Eye (tissue), 1 donor: Measurements from ENCODE around the gene NRXN3.
A peak's percentile ranks its signal among the peaks of the same experiment; 100 is the strongest.
"Not testable (repeated sequence)": the region's sequence is repeated elsewhere in the genome, so short reads cannot be mapped to it uniquely, and the experiment has no call there.

Experiments used
- DNase-seq: peaks from one replicate; pipeline ENCODE4 v3.0.0-alpha.2; 2015

Gene NRXN3

DNA sequence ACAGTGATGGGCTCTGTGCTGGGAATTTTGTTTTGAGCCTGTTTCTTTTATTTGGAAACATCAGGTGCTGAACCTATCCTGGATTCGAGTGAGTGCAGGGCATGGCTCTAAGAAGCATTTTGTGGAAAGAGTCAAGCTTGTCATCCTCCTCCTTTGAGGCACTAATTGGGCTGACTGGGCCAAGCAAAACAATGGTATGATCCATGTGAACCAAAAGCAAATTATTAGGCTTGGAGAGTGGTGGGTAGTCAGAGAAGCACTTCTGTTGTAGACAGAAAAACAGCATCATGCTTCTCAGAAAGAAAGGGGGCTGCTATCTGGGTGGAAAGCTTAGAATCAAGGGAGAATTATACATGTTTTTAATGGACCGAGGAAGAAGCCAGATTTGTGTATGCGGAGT, 1559.6 kb downstream of the NRXN3 start:
- DNase-seq = peak; percentile 66

DNA sequence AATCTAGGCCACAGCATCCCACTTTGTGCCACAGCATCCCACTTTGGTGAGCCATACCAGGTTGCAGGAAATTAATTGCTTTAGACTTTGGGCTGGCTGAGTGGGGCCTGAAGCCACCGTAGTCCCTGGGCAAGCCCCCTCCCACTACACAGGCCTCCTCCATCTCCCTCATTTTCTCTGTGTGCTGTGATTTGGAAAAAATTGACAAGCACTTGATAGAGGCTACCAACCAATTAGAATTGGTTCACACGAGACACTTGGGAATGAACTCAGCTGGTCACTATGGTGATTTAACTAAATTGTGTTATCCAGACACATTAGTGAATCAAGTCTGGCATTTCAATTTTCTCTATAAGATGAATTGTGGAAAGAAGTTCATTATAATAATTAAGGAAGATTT, 1560.0 kb downstream of the NRXN3 start:
- DNase-seq = peak; percentile 87

DNA sequence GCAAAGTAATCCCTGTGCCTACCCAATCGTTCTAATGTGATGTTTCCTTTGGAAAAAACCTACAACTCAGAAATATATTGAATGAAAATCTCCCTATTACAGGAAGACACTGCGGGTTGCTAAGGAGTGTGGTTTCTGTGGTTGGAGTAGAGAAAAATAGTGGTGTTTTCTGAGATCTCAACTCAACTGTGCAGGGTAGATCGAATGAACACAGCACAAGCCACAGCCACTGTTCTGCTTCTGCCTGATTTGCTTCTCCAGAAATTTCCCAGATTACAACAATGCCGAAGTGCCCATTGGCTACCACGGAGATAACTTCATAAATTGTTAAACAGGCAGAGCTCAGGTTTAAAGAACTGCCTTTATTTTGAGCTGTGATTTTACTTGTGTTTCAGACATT, 1560.8 kb downstream of the NRXN3 start:
- DNase-seq = peak; percentile 66

DNA sequence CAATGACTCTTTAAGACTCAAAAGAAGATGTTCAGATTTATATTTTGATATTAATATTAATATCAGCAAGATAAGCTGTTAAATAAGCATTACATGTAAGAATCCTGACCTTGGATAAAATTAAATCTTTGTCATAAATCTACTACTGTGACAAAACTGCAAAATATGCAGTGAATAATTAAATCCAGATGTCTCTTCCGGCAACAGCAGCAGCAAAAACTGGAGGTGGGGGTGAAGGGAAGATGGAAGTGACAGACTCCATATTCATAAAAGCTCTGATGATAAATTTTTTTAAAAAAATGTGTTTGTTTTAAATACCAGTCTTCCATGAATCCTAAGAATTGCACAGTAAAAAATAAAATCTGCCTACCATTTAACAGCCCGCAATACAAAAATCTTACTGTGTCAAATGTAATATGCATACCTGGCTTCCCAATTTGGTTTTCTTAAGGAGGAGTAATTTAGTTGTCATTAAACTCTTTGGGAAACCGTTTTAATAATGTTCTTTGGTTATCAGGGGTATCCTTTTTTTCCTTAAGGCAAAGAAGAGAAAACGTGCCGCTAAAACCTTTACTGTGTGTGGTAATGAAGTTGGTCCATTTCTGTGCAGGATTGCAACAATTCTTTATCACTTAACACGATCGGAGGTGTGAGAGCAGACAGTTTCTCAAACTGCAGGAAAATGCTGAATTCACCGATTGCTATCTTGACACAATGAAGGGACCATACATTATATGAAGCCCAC, 1562.9 kb downstream of the NRXN3 start:
- DNase-seq = no peak

DNA sequence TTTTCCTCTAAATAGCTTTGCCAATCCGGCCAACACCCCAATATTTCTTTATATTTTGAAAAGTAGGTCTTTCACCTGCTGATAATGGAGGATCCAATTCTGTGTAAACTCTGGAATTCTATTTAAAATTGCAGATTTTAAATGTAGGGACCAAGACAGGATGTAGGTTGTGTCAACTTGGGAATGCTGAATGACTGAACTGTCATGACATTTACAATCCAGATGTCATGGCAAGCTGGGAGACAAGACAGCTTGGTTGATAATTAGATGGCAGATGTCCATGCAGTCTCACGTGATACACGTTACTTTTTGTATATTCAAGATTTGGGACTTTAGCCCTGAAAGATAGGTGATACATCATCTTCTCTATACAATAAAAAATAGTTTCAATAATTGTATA, 1564.0 kb downstream of the NRXN3 start:
- no peak for DNase-seq

DNA sequence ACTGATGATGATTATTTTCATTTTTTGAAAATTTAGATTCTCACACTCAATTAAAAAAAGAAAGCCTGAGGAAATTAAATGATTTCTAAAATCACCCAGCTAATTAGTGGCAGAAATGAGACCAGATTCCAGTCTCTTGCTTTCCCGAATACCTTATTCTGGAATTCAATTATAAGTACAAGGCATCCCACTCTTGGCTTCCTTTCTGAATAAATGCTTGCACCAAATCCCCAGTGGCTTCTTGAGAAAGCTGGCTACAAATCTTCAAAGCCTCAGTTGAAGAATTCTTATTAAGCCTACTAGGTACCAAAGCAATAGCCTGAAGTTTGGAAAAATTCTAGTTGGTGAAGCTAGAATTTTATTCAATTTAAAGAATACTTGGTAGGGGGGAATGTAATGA, 1564.5 kb downstream of the NRXN3 start:
- DNase-seq = no peak

DNA sequence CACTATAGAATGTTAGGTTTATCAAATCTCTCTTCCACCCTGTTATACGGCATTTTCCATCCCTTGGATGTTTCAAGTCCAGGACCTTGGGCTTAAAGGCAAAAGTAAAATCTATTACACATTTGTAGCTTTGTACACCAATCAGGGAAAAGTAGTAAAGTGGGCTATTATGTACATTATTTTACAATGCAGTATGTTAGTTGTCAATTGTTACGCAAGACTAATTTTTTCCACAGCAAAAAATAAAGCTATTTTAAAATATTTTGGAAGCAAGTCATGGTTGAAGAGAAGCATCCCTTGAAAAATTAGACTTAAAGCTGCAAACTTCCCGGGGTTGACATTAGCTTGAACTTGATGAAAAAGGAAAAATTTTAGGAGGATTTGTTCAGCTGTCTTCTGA, 1564.9 kb downstream of the NRXN3 start:
- DNase-seq = no peak

DNA sequence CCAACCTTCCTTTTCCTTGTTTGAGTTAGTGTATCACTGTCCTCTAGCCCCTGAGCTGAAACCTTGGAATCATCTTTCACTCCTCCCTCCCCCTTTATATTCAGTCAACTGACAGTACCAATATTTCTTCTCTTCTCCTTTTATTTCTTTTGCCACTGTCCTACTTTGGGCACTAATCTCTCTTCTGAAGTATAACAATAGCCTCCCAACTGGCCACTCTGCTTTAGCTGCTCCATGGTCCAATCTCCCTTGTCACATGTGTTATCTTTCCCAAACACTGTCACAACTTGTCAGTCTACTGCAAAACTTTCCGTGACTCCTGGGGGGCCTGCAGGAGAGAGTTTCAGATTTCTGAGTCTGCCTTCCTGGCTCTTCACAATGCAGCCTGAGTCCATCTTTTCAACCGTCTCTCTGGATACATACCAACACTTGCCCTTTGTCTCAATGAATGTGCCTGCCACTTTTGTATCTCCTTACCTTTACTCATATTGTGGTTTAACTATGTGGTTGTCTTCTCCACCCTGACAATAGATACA, 1570.0 kb downstream of the NRXN3 start:
- peak; percentile 70 for DNase-seq

DNA sequence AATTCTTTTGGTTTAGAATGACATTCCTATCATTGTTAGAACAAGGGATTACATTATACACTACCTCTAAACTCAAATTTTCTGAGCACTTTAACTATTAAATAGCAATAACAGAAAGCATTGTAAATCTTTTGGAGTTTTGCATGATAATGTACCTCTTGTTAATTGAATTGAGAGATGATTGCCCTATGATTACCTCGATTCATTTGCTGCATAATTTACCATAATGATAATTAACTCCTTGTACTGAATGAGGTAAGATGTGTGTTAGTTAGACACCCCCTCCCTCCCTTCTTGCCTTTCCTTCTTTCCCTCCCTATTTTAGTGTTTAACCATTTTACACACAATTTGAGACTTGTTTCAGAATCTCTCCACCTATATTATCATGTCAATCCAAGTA, 1572.0 kb downstream of the NRXN3 start:
- no peak for DNase-seq

DNA sequence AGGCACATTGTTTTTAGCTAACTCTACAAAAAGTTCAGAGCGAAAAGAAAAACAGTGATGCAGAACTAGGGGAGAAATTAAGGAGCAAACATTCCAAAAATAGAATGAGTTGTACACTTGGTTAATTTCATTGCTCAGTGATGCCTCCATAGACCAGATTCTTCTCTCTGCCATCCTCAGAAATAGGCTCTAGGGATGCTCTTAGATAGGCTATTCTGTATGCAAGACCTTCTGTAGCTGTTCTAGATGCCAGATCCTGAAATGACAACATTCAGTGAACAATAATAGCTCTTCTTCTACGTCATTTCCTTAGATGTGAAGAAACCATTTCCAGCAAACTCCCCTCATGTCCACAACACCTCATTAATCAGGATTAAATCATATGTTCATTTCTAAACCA, 1574.9 kb downstream of the NRXN3 start:
- no peak for DNase-seq

DNA sequence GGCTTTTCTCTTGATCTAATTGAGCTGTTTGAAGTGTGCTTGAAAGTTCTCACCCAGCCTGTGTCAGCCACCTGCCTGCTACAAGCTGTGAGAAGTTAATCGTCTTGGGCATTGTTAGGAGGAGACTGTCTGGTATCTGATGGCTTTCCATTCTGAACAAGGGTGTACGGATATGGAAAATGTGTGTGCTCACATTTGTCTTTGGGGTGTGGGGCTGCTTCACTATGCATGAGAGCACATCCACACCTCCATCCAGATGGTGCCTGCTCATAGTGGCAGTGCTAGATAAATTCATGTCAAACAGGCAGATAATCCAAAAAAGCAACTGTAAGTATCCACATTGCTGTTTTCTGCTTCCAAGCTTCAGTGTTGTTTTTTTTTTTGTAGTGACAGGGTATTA, 1578.9 kb downstream of the NRXN3 start:
- no peak for DNase-seq

DNA sequence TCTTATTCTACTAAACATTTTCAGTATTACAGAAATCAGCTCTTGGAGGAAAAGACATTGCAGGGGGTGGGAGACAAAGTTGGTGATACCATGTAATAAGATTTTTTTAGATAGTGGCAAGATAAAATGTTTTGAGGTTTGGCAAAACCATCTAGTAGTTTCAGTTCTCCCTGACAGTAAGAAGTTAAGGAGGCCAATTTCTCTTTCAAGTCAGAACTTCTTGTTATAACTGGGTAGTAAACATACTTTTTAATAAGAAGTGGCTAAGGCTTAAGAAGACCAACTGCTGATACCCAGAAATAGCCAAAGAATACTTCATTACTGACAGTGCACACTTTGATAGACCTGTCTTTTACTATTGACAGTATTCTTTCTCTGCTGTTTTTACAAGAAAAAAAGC, 1588.8 kb downstream of the NRXN3 start:
- no peak for DNase-seq

DNA sequence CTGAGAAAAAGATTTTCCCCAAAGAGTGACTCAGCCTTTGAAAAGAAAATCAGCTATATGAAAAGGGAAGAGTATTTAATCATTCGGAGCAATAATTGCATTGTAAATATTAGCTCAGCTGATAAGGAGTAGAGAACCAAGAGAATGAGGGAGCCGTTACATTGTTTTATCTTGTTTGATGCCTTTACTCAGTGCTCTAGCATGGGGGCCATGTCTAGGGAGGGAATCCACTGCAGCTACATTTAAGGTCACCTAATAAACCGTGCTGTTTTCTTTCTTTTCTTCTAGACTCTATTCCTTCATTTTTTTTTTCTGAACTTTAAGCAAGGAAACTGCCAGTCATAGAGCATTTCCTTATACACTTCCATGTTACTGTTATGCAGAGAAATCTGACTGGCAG, 1594.2 kb downstream of the NRXN3 start:
- DNase-seq = no peak

DNA sequence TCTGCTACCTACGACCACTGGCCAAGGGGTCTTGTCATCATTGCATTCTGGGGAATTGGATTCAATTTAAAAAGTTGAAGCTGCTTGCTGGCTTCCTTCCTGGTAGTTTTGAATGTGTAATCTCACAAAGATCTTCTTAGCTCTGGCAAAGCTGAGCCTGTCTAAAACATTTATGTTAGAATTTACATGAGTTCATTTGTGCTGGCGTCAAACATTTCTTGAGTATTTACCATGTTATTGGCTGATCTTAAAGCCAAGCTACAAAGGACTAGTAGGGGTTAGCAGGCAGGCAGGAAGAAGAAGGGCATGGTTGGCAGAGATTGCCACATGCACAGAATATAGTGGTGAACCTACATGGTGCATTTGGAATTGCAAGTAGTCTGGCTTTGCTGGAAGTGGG, 1596.3 kb downstream of the NRXN3 start:
- DNase-seq = no peak

DNA sequence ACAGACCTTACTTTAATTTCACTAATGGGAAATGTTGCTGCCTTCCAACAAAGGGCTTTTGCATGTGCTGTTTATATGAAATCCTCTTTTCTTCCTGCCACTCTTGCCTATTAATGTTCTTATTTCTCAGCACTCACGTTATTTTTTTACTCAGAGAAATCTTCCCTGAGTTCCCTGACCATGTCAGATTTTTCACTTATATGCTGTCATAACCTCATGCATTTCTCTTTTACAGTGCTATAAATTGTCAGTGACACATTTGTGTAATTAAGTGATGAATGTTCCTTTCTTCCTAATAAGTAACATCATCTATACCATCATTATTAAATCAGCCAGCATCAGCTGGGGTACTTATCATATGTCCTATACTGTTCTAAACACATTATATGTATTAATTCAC, 1597.1 kb downstream of the NRXN3 start:
- no peak for DNase-seq

DNA sequence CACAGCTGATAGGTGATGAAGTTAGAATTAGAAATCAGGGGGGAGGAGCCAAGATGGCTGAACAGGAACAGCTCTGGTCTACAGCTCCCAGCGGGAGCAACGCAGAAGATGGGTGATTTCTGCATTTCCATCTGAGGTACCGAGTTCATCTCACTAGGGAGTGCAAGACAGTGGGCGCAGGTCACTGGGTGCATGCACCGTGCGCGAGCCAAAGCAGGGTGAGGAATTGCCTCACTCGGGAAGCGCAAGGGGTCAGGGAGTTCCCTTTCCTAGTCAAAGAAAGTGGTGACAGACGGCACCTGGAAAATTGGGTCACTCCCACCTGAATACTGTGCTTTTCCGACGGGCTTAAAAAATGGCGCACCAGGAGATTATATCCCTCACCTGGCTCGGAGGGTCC, 1597.5 kb downstream of the NRXN3 start:
- DNase-seq = not testable (repeated sequence)

DNA sequence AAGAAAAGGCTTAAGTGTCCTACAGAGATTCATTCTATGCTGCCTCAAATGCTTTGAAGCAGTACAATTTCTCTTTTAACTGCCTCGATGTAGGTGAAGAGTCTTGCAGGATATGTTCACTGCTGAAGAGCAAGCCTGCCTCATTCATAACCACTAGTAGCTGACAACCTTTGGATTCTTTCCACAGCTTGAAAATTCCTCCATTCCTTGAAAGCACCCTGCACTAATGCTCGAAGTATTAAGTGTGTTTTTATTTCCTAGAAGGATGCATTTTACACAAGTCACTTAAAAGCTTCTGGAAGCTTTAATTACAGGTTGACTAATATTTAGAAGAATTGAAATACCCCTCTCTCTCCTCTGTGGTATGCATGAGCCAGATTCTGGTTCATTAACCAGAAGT, 1611.7 kb downstream of the NRXN3 start:
- DNase-seq = no peak

DNA sequence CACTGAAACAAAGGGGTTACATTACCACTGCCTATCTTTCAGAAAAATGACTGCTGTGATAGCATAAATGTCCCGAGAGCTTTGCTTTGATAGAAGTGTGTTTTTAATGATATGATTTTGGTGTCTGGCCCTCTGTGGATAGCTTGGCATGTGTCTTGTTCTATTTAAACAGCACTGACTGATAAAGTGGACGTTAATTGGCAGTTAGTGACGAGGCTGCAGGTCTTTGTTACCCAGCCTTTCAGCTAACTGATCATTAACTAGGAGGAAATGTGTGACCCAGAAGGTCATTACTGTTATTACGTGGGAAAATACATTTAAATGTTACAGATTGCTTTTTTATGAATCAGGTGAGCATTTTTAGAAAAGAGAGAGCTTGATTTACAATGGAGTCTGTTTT, 1612.9 kb downstream of the NRXN3 start:
- peak; percentile 46 for DNase-seq

DNA sequence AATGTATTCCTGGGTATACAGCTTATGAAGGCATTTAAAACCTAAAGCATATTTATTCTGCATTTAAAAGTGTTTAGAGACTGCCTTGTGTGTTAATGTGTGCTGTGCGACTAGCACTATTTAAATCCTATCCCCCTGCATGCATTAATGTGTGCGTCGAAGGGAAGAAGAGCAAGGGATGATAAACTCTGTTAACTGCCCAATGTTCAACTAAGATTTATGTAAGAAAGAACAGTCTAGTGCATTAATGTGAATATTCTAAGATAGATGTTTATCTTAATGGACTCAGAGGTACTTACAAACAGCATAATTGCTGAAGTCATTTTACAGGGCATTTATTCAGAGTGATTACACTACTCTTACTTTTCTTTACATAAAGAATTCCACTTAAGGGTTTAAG, 1616.3 kb downstream of the NRXN3 start:
- no peak for DNase-seq

DNA sequence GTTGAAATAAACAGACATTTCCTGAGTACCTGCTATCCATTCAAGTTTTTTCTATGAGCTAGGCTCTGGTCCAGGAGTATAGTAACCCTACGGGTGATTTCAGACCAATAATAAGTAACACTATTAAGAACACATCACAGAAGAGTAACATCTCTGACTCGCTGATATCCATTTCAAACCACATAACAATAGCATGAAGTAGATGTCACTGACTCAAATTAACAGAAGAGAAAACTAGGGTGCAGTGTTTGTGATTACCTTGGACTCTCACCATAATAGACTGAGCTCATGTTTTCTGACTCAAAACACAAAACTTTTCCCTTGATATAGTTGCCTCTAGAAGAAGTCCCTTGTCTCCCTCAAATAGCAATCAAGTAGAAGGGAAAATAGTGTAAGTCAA, 1618.2 kb downstream of the NRXN3 start:
- DNase-seq = no peak

DNA sequence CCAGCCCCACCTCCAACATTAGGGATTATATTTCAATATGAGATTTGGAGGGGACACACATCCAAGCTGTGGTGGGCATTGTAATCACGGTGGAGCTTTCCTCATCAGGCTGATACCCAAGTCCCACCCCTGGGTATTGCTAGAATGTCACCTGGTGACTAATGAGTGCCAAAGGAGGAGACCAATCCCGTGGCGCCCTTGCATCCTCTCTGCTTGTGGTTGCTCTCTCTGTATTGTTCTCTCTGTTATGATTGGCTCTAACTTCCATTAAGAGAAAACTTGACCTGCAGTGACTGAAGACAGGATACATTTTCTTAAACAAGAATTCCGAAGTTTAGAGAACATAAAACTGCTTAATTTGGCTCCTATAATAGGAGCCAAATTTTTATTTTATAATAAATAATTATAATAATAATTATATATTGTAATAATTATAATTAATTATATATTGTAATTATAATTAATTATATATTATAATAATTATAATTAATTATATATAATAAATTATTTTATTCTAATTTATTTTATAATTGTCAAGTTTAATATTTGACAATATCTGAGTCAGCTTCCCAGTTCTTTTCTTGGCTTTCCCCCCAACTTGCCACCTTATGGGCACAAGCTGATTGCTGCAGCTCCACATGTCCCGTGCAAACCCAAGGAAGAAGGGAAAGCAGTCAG, 1621.0 kb downstream of the NRXN3 start:
- DNase-seq = no peak

DNA sequence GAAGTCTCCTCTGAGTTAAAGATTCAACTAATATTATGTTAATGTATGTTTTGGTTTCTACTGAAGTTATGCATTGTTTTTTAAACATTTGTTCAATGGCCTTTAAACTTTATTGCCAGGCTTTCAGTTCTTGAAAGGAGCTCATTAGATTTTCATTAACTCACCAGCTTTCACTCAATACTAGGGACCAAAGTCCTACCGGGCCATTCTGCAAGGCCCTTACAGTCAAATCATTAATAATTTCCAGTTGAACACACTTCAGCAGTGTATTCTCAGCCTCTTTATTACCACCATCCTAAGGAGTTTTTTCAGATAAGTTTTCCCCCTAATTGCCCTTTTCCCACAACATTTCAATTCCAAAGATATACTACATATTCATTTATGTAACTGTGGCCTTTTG, 1631.9 kb downstream of the NRXN3 start:
- DNase-seq = peak; percentile 24

DNA sequence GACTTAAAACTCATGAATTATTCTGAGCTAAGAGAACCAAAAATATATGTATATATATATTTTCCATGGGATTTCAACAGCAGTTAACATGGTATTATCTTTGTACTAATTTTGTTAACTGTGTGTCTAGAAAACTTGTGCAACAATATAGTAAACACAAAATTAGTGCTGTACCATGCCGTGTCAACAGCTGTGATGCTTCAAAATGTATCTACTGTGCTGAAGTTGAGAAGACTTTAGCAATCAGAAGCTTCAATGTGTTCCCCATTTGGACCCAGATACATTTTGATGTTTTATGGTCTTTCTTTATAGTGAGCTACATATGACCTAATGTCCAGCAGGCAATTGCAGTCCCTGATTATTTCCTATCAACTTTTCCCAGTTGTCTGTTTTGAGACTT, 1635.5 kb downstream of the NRXN3 start:
- no peak for DNase-seq

DNA sequence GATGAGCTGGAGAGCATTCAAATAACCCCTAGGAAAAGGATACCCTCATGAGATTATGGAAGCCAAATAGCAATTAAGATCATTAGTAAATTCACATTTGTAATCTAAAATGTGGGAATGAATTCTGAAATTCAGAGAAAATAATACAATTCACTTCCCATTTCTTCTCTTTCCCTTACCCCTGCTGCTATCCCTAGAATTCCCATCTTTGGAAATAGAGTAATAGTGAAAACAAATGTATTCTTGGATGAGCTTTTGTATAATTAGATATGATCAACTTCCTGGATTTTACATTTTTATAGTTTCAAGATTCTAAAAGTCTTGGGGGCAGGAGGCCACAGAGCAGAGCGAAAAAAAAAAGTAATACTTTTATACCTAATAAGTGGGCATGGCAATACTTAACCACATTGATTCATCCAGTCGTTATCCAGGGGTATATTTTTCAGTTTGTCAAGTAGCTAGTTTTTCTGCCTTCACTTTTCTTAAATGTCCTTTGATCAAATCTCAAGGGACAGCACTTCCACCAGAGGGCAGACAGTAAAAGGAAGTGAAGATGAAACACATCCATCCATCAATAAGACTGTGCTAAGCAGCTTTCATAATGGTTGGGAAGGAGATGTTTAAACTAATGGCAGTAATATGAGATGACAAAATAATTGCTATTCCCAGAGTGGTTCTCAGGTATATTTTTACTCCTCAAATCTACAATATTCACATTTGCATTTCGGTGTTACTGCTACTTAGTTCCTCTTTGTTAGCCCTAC, 1639.9 kb downstream of the NRXN3 start:
- DNase-seq = peak; percentile 50
